NCI-H2227 treated with DMSO at 0.1 percent for 48 hours (cell line): Measurements from ENCODE around the gene GRID2.
A peak's percentile ranks its signal among the peaks of the same experiment; 100 is the strongest.
"Not testable (repeated sequence)": the region's sequence is repeated elsewhere in the genome, so short reads cannot be mapped to it uniquely, and the experiment has no call there.

Experiments used
- DNase-seq: peaks from one replicate; lab custom pipeline; 2025; lab: John Stamatoyannopoulos, UW

The GRID2 gene

DNA sequence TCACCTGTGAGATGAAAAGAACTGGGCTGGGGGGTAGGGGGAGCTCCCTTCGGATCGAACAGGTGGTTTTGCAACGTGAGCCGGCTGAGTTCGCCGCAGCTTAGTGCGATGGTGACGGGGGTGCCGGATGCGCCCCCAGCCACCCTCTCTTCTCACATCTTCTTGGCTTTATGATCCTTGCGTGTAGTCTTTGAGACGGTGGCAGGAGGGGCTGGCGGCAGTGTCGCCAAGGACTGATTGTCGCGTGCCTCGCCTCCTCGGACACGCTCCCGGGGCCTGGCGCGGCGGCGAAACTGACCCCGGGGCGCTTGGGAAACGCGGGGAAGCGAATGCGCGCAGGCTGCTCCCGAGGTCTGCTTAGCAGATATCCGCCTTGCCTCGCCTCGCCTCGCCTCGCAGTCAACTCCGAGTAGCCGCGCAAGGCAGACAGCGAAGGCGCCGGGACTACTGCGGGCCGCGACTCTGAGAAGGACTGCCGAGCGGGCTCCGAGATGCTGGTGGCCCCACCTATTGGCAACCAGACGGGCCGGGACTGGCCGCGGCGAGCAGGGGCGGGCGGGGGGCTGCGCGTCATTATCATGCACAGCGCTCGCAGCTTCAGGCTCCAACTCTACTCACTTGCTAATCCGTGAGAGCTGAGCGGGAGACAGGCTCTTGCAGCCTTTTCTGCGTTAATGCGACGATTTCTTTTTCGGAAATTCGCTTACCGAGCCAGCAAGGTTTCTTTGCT, 1.5 kb downstream of the GRID2 start:
- peak; percentile 54 for DNase-seq

DNA sequence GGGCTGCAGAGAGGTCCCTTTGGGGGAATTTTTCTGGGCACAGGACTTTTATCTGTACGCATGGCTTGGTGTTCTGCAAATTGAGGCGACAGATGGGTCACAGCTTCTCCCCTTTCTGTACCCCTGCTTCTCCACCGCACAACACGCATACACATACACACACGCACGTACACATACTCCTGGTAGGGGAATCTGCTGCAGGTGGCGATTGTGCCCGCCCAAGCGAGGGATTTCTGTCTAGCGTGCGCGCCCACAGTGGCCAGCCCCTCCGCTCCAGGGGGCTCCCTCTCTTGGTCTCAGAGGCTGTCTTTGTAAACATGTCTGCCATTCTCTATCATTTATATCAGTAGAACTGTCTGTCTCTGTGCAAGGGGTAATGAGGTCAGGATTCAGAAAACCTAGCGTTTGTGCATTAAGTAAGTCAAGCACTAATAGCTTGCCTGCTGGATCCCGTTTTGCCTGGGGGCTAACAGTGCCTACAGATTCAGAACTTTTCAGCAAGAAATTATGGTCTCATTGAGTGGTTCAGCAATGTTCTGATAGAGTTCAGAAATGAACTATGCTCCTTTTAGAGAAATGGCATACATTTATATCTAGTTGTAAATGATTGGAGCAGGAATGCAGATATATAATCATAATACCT, 2.2 kb downstream of the GRID2 start:
- DNase-seq, result no peak

DNA sequence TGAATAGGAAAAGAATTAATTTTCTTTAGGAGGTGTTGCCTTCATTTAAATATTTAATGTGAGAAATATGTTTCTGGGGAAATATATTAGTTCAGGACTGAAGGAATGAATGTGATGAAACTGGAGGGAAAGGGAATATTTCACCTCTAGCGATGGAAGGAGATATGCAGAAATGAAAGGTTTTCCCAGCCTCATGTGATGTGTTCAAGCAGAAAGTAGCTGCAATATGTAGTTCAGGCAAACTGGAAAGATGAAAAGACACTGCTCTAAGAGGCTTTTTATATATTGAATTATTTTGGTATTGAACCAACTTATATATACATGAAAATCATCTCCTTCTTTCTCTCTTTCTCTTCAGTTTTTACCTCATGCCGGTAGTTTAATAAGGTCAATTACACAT, 3.4 kb downstream of the GRID2 start:
- DNase-seq, result no peak

DNA sequence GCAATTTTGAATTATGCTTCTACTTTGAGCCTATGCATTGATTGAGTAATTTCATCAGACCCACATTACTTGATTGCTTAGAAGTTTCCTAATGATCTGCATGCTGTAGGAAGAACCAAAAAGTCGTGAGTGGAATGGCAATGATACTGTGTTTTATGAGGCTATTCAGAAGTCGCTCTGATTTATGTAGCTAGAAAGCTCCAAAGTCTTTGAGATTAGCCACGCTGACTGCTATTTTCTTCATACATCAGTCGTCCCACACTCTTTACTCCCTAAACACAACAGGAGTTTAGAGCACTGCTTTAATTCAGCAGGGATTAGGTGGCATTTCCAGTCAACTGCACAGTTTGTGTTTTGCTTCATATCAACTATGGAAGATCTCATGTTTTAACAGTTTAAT, 4.1 kb downstream of the GRID2 start:
- DNase-seq, result no peak

DNA sequence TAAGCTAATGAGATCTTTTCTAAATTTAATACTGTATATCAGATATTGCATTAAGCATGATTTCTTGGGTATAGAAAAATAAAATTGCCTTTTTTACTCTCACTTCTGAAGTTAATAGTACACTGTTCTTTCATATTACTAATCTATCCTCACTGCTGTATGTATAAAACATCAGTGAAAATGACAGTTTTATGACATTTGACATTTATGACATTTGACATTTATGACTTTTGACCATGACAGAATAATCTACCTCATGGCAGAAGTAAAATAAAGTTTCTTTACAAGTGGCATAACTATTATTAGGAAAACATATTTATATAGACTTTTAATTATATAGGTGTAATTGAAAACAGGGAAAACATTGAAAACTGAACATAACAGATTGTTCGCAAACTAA, 13.3 kb downstream of the GRID2 start:
- DNase-seq, result no peak

DNA sequence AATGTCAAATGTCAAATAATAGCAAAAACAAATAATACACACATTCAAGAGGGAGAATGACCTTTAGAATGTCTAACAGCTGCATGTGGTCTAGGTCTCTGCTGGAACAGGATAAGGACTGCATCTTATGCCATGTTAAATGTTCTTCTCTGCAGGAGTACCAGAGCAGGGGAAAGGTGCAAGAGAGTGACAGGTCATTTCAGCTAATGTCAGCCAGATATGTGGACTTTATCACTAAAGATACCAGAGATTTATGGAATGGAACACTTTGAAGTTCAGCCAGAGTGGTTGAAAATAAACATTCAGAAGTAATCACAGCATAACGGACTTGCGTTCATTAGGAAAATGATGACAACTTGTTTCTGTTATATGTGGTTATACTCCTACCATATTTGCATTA, 24.3 kb downstream of the GRID2 start:
- no peak for DNase-seq

DNA sequence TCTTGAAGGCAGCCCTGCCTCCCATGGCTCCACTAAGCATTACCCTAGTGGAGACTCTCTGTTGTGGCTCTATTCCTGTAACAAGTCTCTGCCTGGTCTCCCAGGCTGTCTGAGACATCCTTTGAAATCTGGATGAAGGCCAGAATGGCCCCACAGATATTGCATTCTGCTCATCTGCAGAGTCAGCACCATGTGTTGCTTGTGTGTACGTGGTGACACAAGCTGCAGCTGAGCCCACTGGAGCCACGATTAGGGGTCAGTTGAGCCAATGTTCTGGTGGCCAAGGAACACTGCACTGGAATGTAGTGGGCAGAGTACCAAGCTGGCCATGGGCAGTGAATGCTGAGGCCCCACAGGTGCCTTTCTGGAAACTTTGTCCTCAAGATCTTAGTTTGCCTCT, 29.2 kb downstream of the GRID2 start:
- no peak for DNase-seq

DNA sequence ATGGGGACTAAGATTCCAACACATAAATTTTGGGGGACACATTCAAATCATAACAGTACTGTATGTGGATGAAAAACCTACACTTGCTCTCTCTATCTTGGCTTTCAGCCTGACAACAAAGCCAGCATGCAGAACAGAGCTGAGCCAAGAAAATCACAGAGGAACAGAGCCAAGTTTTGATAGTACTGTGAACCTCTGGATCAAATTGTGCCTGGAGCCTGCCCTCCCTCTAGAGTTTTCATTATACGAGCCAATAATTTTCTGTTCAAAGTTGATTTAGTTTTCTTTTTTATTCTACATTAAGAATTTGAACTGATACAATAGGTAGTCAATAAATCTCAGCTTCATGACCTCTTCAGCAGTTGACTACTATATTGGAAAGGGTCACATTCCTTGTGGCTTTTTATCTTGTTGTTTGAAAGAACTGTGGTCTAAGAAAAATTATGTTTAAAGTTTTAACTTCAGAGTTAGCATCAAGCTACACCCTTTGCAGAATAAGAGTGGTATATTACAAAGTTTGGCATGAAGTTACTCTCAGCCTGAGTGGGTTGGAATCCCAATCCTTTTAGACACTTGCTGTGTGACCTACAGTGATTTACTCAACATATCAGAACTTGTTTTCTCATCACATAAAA, 31.1 kb downstream of the GRID2 start:
- no peak for DNase-seq

DNA sequence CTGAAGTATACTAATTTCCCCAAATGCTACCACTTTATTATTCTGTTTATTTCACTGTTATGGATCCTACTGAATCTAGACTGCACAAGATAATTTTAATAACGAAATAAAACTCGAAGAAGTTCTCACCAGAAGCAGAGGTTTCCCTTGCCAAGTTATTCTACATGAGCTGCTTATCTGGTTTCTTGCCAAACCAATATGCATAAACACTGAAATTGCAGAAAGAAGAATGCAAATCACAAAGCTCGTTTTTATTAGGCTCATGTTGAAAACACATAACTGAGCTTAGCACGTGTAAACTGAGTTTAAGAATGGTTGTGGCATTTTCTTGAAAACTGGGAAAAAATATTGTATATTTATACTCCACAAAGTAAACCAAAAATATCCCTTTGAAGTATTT, 35.9 kb downstream of the GRID2 start:
- no peak for DNase-seq

DNA sequence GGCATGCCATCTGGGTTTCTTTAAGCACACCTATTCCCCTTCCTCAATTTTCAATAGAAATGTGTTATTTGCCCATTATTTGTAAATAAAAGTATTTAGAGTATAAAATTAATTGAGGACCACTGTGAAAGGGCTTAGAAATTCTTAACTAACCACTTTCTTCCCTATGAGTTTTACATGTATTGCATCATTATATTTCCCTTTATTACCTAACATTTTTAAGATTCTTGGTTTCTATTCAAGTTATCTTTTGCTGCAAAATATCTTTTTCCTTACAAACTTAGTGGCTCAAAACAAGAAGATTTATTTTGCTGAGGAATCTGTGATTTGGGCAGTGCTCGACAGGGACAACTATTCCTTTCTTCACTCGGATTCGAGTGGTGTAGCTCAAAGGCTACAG, 40.5 kb downstream of the GRID2 start:
- DNase-seq, result no peak

DNA sequence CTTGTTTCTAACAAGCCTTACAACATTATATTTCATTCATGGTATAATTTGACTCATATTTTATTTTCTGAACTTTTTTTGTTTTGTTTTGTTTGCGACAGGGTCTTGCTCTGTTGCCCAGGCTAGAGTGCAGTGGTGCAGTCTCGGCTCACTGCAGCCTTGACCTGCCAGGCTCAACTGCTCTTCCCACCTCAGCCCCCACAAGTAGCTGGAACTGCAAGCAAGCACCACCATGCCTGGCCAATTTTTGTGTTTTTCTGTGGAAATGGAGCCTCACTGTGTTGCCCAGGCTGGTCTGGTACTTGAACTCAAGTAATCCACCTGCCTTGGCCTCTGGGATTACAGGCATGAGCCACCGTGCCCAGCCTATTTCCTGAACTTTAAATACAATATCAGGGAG, 42.5 kb downstream of the GRID2 start:
- no peak for DNase-seq

DNA sequence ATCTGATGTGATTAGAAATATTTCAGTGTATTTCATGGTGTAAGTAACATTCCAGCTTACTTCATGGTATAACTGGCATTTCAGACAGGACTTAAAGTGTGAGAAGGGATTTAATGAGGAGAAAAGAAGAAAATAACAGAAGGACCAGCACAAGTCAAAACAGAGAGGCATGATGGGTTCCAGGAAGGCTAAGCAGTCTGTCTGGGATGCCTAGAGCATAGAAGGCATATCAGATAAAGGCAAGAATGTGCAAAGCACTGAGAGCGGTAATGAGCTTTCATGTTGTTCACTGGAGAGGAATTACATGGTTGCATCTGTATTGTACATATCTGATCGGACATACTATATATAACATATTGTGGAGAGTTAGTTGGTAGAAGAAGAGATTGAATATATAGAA, 54.2 kb downstream of the GRID2 start:
- DNase-seq, result no peak

DNA sequence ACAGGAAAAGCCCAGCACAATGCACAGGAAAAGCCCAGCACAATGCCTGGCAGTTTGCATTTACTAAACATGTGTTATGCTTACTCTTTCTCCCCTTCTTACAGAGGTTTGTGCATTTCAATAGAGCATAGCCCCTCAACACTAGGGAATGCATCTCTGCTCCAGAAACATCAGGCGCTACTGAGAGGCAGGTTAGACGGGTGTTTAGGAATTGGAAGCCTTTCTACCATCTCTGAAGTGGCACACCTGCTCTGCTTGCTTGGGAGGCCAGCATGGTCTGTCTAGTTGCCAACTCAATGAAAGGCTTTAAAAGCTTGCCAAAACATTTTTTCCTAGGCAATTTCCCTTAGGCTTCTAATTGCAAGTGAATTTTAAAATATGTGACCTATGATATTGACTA, 55.7 kb downstream of the GRID2 start:
- DNase-seq, result no peak

DNA sequence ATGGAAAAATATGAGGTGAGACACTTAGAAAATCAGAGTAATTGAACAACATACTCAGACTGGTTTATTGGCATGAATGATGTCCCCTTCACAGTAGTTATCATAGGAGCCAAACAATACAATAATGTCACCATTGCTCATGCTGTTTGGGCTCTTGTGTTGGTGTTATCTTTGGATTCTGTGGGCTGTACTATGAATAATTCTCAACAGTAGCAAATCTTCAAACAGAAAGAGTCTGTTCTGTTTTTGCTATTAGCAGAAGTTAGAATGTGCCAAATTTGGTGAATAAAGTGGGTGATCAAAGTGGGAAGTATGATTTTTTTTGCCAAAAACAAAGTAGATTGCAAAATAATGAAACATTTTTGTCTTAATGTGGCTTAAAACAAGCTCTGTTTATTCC, 58.3 kb downstream of the GRID2 start:
- DNase-seq, result no peak

DNA sequence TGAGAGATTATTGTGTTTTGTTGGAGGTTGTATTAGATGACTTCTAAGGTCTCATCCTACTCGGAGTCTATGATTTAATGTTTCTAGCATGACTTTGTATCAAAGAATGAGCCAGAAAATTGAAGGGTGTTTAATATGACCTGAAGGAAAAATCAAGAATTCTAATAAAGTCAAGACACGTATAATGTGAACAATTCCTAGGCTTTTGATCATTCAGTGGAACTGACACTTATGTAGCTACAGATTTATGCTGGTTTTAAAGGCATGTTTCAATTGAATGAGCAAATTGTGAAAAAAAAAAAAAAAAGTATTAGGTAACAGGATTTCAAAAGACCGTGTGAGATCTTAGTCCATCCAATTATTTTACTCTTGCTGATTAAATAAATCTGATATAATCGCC, 64.9 kb downstream of the GRID2 start:
- DNase-seq, result no peak

DNA sequence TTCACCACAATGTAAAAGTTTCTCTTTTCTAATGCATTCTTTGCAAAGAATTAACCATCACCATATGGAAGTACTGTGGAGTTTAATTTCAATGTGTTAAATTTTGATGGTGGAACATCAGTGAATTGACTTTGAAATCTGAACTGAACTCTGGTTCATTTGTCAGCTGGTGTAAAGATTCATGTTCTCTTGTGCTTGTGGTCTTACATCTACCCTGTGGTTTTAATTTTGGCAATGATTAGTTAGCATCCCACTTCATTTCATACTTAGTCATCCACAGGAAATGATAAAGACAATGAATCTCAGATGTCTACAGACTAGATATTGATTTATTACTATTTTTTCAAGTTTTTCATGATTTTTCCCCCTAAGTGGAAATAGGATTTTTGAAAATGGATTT, 77.8 kb downstream of the GRID2 start:
- DNase-seq, result no peak

DNA sequence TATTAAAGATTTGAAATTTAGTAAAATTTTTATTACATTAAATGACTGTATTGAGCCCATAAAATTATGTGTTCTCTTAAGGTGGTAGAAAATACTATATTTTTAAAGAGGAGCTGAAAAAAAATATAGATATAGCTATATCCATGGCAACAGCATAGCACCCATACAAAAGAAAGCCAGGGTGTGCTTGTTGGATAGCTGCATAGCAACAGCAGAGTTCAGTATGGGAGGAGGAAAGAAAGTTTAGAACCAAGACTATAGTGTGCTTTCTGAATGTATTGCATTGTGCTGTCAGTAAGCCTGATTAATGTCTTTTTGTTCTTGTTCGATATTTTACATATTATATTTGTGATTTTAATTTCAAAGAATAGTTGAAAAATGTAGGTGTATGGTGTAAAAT, 78.4 kb downstream of the GRID2 start:
- no peak for DNase-seq

DNA sequence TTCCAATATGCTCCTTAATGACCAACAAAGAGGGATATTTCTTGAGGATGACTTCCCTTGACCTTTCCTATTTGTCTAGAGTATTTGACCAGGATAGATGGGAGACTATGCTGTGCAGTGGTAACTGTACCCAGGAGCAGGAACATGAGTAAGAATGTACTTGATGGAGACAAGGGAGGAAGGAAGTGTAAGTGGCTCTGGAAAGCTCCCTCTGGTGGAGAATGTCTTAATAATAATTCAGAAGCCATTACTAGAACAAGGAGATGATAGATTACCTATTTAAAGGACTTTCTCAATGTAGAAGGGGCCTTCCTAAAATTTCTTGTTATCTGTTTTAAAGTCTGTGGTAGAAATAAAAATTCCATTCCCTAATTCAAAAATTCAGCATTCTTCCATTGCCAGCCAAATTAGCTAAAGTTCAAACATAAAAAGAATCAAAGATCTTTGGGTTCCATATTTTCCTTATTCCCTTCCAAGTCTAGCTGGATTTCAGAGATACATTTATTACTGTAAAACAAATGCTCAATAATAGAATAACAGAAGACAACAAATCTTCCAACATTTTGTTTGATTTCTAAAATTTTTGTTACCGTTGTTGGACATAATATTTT, 83.8 kb downstream of the GRID2 start:
- no peak for DNase-seq

DNA sequence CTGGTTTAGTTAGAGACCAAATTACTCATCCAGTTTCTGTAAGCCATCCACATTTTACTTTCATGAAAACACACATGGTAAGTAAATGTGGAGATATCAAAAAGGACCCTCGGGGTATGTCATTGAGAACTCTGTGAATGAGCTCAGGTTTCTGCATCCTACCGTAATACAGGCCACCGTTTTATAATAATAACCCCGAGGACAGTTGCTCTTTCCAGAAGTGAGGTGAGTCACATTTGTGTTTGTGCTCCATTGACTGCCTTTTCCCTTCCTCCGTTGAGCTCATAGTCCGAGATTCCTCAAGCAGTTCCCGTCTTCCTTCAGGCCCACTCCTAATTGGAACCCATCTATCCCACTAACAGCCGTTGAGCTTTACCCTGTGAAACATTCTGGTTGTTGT, 95.3 kb downstream of the GRID2 start:
- no peak for DNase-seq

DNA sequence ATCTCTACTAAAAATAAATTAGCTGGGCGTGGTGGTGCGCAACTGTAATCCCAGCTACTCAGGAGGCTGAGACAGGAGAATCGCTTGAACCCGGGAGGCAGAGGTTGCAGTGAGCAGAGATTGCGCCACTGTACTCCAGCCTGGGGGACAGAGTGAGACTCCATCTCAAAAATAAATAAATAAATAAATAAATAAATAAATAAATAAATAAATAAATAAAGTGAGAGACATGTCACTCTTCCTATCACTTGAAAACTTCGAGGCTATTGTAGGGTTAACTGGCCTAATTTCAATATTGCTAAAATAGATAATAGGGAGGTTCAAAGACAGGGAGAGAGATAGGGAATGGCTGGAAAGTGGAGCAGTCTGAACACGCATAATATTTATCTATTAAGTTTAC, 99.8 kb downstream of the GRID2 start:
- DNase-seq, result not testable (repeated sequence)

DNA sequence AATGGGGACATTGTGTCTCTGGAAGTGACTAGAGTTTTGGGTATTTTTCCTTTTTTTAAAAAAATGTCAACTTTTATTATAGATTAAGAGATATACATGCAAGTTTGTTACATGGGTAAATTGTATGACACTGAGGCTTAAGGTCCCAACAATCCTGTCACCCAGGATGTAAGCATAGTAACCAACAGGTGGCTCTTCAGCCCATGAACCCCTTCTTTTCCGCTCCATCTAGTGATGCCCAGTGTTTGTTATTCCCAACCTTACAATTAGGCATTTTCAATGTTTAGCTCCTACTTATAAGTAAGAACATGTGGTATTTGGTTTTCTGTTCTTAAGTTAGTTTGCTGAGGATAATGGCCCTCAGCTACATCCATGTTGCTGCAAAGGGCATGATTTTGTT, 102.7 kb downstream of the GRID2 start:
- no peak for DNase-seq

DNA sequence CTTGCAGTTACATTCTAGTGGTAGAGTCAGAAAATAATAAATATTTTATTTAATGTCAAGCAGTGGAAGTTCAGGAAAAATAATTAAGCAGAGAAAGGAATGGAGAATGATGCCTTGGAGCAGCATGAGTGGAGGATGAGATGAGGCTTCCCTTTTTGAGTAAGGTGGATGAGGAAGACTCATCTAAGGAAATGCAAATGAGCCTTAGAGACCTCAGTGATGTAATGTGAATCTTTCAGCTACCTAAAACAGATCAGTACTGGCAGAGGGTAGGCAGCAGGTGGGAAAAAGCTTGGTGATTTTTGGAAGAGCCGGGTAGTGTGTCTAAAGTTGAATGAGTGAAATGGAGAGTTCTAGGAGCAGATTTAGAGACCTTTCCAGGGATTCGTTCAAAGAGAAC, 118.2 kb downstream of the GRID2 start:
- no peak for DNase-seq

DNA sequence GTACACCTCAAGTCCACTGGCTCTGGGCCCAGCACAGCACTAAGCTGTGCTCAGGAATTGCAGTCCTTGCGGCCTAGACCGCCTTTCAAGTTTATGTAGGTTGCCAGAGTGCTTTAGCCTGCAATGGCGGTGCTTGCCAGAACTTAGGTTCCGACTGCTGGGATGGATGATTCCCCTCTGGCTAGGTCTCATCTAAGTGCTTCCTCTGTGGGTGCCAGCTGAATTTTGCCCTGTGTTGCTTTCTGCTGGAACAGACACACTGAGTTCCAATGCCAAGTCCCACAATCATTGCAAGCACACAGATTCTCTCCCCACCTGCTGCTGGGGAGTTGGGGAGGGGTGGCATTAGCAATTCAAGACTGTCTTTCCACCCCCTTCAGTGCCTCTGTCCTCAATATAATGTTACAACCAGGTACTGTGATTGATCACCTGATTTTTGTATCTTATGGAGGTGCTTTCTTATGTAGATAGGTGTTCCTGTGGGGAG, 129.5 kb downstream of the GRID2 start:
- no peak for DNase-seq
